IMR-90 (cell line): ENCODE data around the gene CNTN3. TPM values are rescaled to one million over a fixed set of nuclear protein-coding genes. Genes with fewer than 3 reads are reported as not detected.
A peak's percentile ranks its signal among the peaks of the same experiment; 100 is the strongest.

Experiments
- ATAC-seq: fragments of 200-7000 bp; cut with Tn5 transposase; 2 replicates; pipeline ENCODE4 v1.9.1; 2020; ENCODE audit warnings: low read depth, mild to moderate bottlenecking, moderate library complexity
- BruUV-seq: library from RNA; stranded (reverse); fragments of 400-500 nt; replicated peaks from 2 replicates; lab custom pipeline; 2021; lab: Mats Ljungman, UMichigan
- CTCF ChIA-PET: fragments of 300-600 bp; formaldehyde crosslinking; extraction: SDS; loops from one replicate; lab custom pipeline; 2021; ENCODE audit warnings: antibody characterized with exemption; lab: Yijun Ruan, JAX
- POLR2A ChIA-PET: fragments of 300-600 bp; sonication (Branson Sonifier 250); formaldehyde crosslinking; loops from one replicate; lab custom pipeline; 2022; ENCODE audit warnings: antibody characterized with exemption; ENCODE audit not compliant: unreplicated experiment; lab: Charles Lee
- DNase-seq: peaks from one replicate; pipeline ENCODE4 v3.0.0; 2013
- H2AFZ ChIP-seq: replicated peaks from 2 replicates; pipeline ENCODE3; 2013; ENCODE audit warnings: low read length, mild to moderate bottlenecking; ENCODE audit not compliant: poor library complexity
- H2AK5ac ChIP-seq: 2 replicates; pipeline ENCODE4 v1.6.1; 2013; ENCODE audit warnings: low read depth, low read length, inconsistent platforms
- H2AK9ac ChIP-seq: replicated peaks from 2 replicates; pipeline ENCODE3; 2013; ENCODE audit warnings: mild to moderate bottlenecking, low read depth, low read length, moderate library complexity; ENCODE audit not compliant: poor library complexity
- H2BK120ac ChIP-seq: 2 replicates; pipeline ENCODE4 v1.6.1; 2013; ENCODE audit warnings: low read depth, low read length, inconsistent platforms
- H2BK15ac ChIP-seq: 3 replicates; pipeline ENCODE4 v1.6.1; 2013; ENCODE audit warnings: low read depth, low read length, inconsistent platforms
- H2BK20ac ChIP-seq: 2 replicates; pipeline ENCODE4 v1.6.1; 2013; ENCODE audit warnings: low read depth, mild to moderate bottlenecking, inconsistent platforms, low read length, moderate library complexity
- H2BK5ac ChIP-seq: 2 replicates; pipeline ENCODE4 v1.6.1; 2013; ENCODE audit warnings: mild to moderate bottlenecking, low read depth, low read length, inconsistent platforms; ENCODE audit not compliant: poor library complexity, severe bottlenecking
- H3K14ac ChIP-seq: replicated peaks from 2 replicates; pipeline ENCODE4 v1.6.1; 2013; ENCODE audit warnings: low read depth, low read length, inconsistent platforms
- H3K18ac ChIP-seq: 2 replicates; pipeline ENCODE4 v1.6.1; 2013; ENCODE audit warnings: low read depth, low read length, control low read depth
- H3K23ac ChIP-seq: 2 replicates; pipeline ENCODE4 v1.6.1; 2013; ENCODE audit warnings: low read depth, low read length, inconsistent platforms
- H3K27ac ChIP-seq: 2 replicates; pipeline ENCODE4 v1.5.1; 2013; ENCODE audit warnings: mild to moderate bottlenecking, control low read depth, low read length; ENCODE audit not compliant: insufficient read depth
- H3K27me3 ChIP-seq: 2 replicates; pipeline ENCODE4 v1.6.1; 2013; ENCODE audit warnings: low read length; ENCODE audit not compliant: control insufficient read depth, insufficient read depth
- H3K36me3 ChIP-seq: 2 replicates; pipeline ENCODE4 v1.6.1; 2013; ENCODE audit warnings: low read length, mixed read lengths; ENCODE audit not compliant: control insufficient read depth, insufficient read depth
- H3K4ac ChIP-seq: 2 replicates; pipeline ENCODE4 v1.6.1; 2013; ENCODE audit warnings: low read depth, low read length, inconsistent platforms
- H3K4me1 ChIP-seq: 2 replicates; pipeline ENCODE4 v1.6.1; 2013; ENCODE audit warnings: low read length, mixed read lengths; ENCODE audit not compliant: control insufficient read depth, insufficient read depth
- H3K4me2 ChIP-seq: 2 replicates; pipeline ENCODE4 v1.6.1; 2013; ENCODE audit warnings: low read depth, mild to moderate bottlenecking, control low read depth, low read length, moderate library complexity
- H3K4me3 ChIP-seq: 2 replicates; pipeline ENCODE4 v1.5.1; 2013; ENCODE audit warnings: low read depth, mild to moderate bottlenecking, control low read depth, low read length, moderate library complexity; ENCODE audit not compliant: insufficient read depth
- H3K56ac ChIP-seq: 2 replicates; pipeline ENCODE4 v1.6.1; 2013; ENCODE audit warnings: low read length, inconsistent platforms; ENCODE audit not compliant: insufficient read depth; ENCODE audit errors: extremely low read depth
- H3K79me1 ChIP-seq, 2 experiments: 2 replicates each; pipeline ENCODE4 v1.6.1; 2013; ENCODE audit warnings: low read length in 2 of 2, inconsistent platforms in 1 of 2, low read depth in 1 of 2
- H3K9ac ChIP-seq: 2 replicates; pipeline ENCODE4 v1.6.1; 2013; ENCODE audit warnings: low read depth, low read length, control low read depth
- H3K9me1 ChIP-seq: 2 replicates; pipeline ENCODE4 v1.6.1; 2013; ENCODE audit warnings: low read length, inconsistent platforms; ENCODE audit not compliant: insufficient read depth
- H3K9me3 ChIP-seq: 2 replicates; pipeline ENCODE4 v1.6.1; 2013; ENCODE audit warnings: low read length; ENCODE audit not compliant: control insufficient read depth, insufficient read depth
- H4K20me1 ChIP-seq: 2 replicates; pipeline ENCODE4 v1.6.1; 2013; ENCODE audit warnings: low read length, inconsistent platforms; ENCODE audit not compliant: insufficient read depth
- H4K5ac ChIP-seq: 2 replicates; pipeline ENCODE4 v1.6.1; 2013; ENCODE audit warnings: mild to moderate bottlenecking, low read depth, low read length, control low read depth
- H4K8ac ChIP-seq, 2 experiments: 2 replicates each; pipeline ENCODE4 v1.6.1; 2013; ENCODE audit warnings: low read depth in 2 of 2, low read length in 2 of 2, control low read depth in 1 of 2, inconsistent platforms in 1 of 2
- H4K91ac ChIP-seq: 2 replicates; pipeline ENCODE4 v1.6.1; 2013; ENCODE audit warnings: low read depth, low read length, inconsistent platforms; ENCODE audit not compliant: insufficient read depth
- BHLHE40 ChIP-seq: fragments of 150-350 bp; IDR thresholded peaks from 2 replicates; pipeline ENCODE4 v1.6.1; 2016; ENCODE audit warnings: mild to moderate bottlenecking, low read depth, low read length
- CEBPB ChIP-seq: IDR thresholded peaks from 2 replicates; pipeline ENCODE4 v1.6.1; 2012; ENCODE audit warnings: low read depth, low read length, improper control_type of control experiment
- CTCF ChIP-seq: conservative IDR thresholded peaks from 2 replicates; pipeline ENCODE4 v1.5.1; 2012; ENCODE audit warnings: mild to moderate bottlenecking, low read depth, low read length, improper control_type of control experiment
- ELK1 ChIP-seq: fragments of 150-350 bp; IDR thresholded peaks from 2 replicates; pipeline ENCODE4 v1.6.1; 2016; ENCODE audit warnings: low read depth, mild to moderate bottlenecking, low read length, moderate library complexity, borderline replicate concordance
- FOS ChIP-seq: fragments of 150-350 bp; IDR thresholded peaks from 2 replicates; pipeline ENCODE4 v1.6.1; 2016; ENCODE audit warnings: low read depth, low read length
- MXI1 ChIP-seq: IDR thresholded peaks from 2 replicates; pipeline ENCODE4 v1.6.1; 2012; ENCODE audit warnings: low read depth, mild to moderate bottlenecking, low read length, moderate library complexity, borderline replicate concordance
- NFE2L2 ChIP-seq: fragments of 150-350 bp; IDR thresholded peaks from 2 replicates; pipeline ENCODE4 v1.6.1; 2016; ENCODE audit warnings: low read depth, mild to moderate bottlenecking, low read length
- POLR2A ChIP-seq: IDR thresholded peaks from 2 replicates; pipeline ENCODE4 v1.6.1; 2012; ENCODE audit warnings: mild to moderate bottlenecking, low read depth, low read length
- RCOR1 ChIP-seq: IDR thresholded peaks from 2 replicates; pipeline ENCODE4 v1.6.1; 2012; ENCODE audit warnings: mild to moderate bottlenecking, low read length, improper control_type of control experiment; ENCODE audit not compliant: insufficient replicate concordance
- RFX5 ChIP-seq: IDR thresholded peaks from 2 replicates; pipeline ENCODE4 v1.8.0; 2012; ENCODE audit warnings: low read depth, mild to moderate bottlenecking, low read length, moderate library complexity
- SMC3 ChIP-seq: fragments of 150-350 bp; IDR thresholded peaks from 2 replicates; pipeline ENCODE4 v1.6.1; 2016; ENCODE audit warnings: low read depth, mild to moderate bottlenecking, antibody characterized with exemption, low read length, moderate library complexity
- USF2 ChIP-seq: fragments of 150-350 bp; IDR thresholded peaks from 2 replicates; pipeline ENCODE4 v1.6.1; 2017; ENCODE audit warnings: mild to moderate bottlenecking, antibody characterized with exemption, low read length, low read depth
- WGBS, 2 experiments: methylation state at CpG; one replicate each; pipeline versions ENCODE4 v1.1.5 to v1.1.7; 2013; ENCODE audit warnings: missing lambda C conversion rate in 2 of 2; ENCODE audit not compliant: insufficient read length in 1 of 2; ENCODE audit errors: extremely low coverage in 2 of 2; 5-methylcytosine and 5-hydroxymethylcytosine counted together
- dilution Hi-C: fragments of 300-500 bp; cut with HindIII; formaldehyde crosslinking; loops from one replicate; pipeline ENCODE4 v1.14.3; 2018; ENCODE audit warnings: low sequenced_read_pairs; ENCODE audit not compliant: unreplicated experiment
- in situ Hi-C: fragments of 300-500 bp; cut with MboI; formaldehyde crosslinking; loops from 3 replicates; pipeline ENCODE4 v1.14.3; 2019; ENCODE audit warnings: low sequenced_read_pairs, inconsistent platforms, mixed read lengths
- intact Hi-C: fragments of 100-400 bp; cut with micrococcal nuclease; formaldehyde crosslinking; loops from 2 replicates; pipeline ENCODE4 v1.10.0; 2022
- polyA plus RNA-seq, 3 experiments: library from polyadenylated mRNA; depleted of rRNA; stranded (reverse); fragments of >200 nt; gene quantifications; 2 replicates each; pipeline ENCODE4 v1.2.3, GENCODE V29; 2012; ENCODE audit warnings: low replicate concordance in 1 of 3
- total RNA-seq: library from RNA; depleted of rRNA; stranded (reverse); fragments of >200 nt; gene quantifications from 2 replicates; pipeline ENCODE4 v1.2.3, GENCODE V29; 2012

Gene CNTN3
- total and polyA plus RNA-seq, 2 of the 4 experiments (the other 2 are of a cell fraction) = 3.5 to 3.6 TPM

- H2BK15ac ChIP-seq = 0 out of 3 replicates have a peak overlapping the region, but pooled peaks have one; percentile 4
- H3K56ac ChIP-seq = no peak overlapping the region; the same call in 1 of the 2 replicates
- H3K4ac ChIP-seq = peak overlapping the region; percentile 26; the same call in 1 of the 2 replicates
- POLR2A ChIA-PET = no interaction called here
- CTCF ChIA-PET = no interaction called here
- H2AK5ac ChIP-seq = no peak overlapping the region; the same call in 1 of the 2 replicates
- no peaks in the 10 kb centered on the region for H3K27me3 ChIP-seq
- H4K91ac ChIP-seq = no peak overlapping the region; the same call in 1 of the 2 replicates
- peak overlapping the region; percentile 75; the same call in 1 of the 2 replicates for H3K9ac ChIP-seq
- H3K18ac ChIP-seq = peak overlapping the region; percentile 90; the same call in 1 of the 2 replicates
- peak overlapping the region; percentile 87 for H3K4me2 ChIP-seq
- peak overlapping the region; percentile 59 for H2AFZ ChIP-seq
- no peak overlapping the region for H3K4me3 ChIP-seq
- 0% methylated on average over 3 of the region's 5 CpGs; no CpG with 5 or more reads in 1 of the 2 experiments for WGBS, 2 experiments
- no peaks in the 10 kb centered on the region for H4K20me1 ChIP-seq
- H3K9me1 ChIP-seq = no peaks in the 10 kb centered on the region
- in situ Hi-C loops (no loop called here), intact Hi-C loops (no loop called here), dilution Hi-C loops (no loop called here)
- BruUV-seq = no TSS peak
- ATAC-seq = peak; percentile 81
- H4K5ac ChIP-seq = peak overlapping the region; percentile 79; the same call in 1 of the 2 replicates
- H3K79me1 ChIP-seq = no peaks in the 10 kb centered on the region
- no peak for TF ChIP-seq MXI1
- no peak for TF ChIP-seq BHLHE40
- TF ChIP-seq CEBPB = no peak
- no peak for TF ChIP-seq USF2
- no peak for TF ChIP-seq POLR2A
- TF ChIP-seq SMC3 = no peak
- no peak for TF ChIP-seq CTCF
- TF ChIP-seq ELK1 = no peak
- TF ChIP-seq RFX5 = no peak
- TF ChIP-seq NFE2L2 = no peak
- no peak for TF ChIP-seq FOS
- no peak for TF ChIP-seq RCOR1
- no peak overlapping the region for H3K14ac ChIP-seq
- peak overlapping the region; percentile 24; the same call in 1 of the 2 replicates for H2BK120ac ChIP-seq
- DNase-seq = peak; percentile 65
- peak overlapping the region in 1 of 2 experiments; percentile 61; a peak in 2 of 4 replicates for H4K8ac ChIP-seq
- H3K9me3 ChIP-seq = no peaks in the 10 kb centered on the region
- H2AK9ac ChIP-seq = peak overlapping the region; percentile 62
- H3K23ac ChIP-seq = no peak overlapping the region
- H3K27ac ChIP-seq = no peak overlapping the region
- peak overlapping the region; percentile 69 for H2BK5ac ChIP-seq
- no peaks in the 10 kb centered on the region for H3K36me3 ChIP-seq
- H2BK20ac ChIP-seq = 0 out of 2 replicates have a peak overlapping the region, but pooled peaks have one; percentile 9
- H3K4me1 ChIP-seq = no peaks in the 10 kb centered on the region; the same call in 1 of the 2 replicates
These were observed 29.2 kb upstream of the CNTN3 start for GRCh38 chr3:74643636-74644035.
